ENCODE results near the gene SZT2. TPM values are rescaled to one million over a fixed set of nuclear protein-coding genes. Genes with fewer than 3 reads are reported as not detected.

Gene SZT2
- total RNA-seq, 2 experiments from 2014 or later = 66.6 to 74.3 TPM

- H3K36me3 Mint-ChIP-seq (ENCODE audit: low read depth) = peaks cover 4% of the 10 kb centered on the region
- no peak for DNase-seq
- H3K27ac Mint-ChIP-seq = no peak overlapping the region
- no peaks in the 10 kb centered on the region for H3K27me3 Mint-ChIP-seq
- no peaks in the 10 kb centered on the region for H3K9me3 Mint-ChIP-seq
- ChIA-PET CTCF (interaction anchor here (0.6 kb wide), 1 partner anchor 505 kb away, joined by 4 read pairs; no protein-coding TSS in a partner anchor), POLR2A (no interaction called here)
- peaks cover 28% of the 10 kb centered on the region for H3K4me1 Mint-ChIP-seq
- H3K4me3 Mint-ChIP-seq = no peak overlapping the region
These were observed 36.8 kb upstream of the SZT2 start for GRCh38 chr1:43352881-43353280.

GRCh38 chr1:43354471-43354870 lies 35.2 kb upstream of the SZT2 start:
- peaks cover 10% of the 10 kb centered on the region for H3K36me3 Mint-ChIP-seq (ENCODE audit: low read depth)
- H3K27ac Mint-ChIP-seq = no peak overlapping the region
- H3K27me3 Mint-ChIP-seq = no peaks in the 10 kb centered on the region
- DNase-seq = no peak
- POLR2A ChIA-PET = no interaction called here
- H3K9me3 Mint-ChIP-seq = no peaks in the 10 kb centered on the region
- CTCF ChIA-PET = interaction anchor here (0.6 to 1.9 kb wide), 4 partner anchors 14 to 135 kb away, joined by 3 to 5 read pairs (median 4); partner anchors contain the start of genes ELOVL1, MED8 and SZT2
- H3K4me3 Mint-ChIP-seq = no peak overlapping the region
- peaks cover 31% of the 10 kb centered on the region for H3K4me1 Mint-ChIP-seq

- Mint-ChIP-seq H3K4me3 (no peak overlapping the region), H3K27ac (no peak overlapping the region), H3K9me3 (no peaks in the 10 kb centered on the region), H3K36me3 (ENCODE audit: low read depth) (peaks cover 14% of the 10 kb centered on the region), H3K4me1 (peaks cover 31% of the 10 kb centered on the region), H3K27me3 (no peaks in the 10 kb centered on the region)
- POLR2A ChIA-PET = no interaction called here
- DNase-seq = no peak
- CTCF ChIA-PET = interaction anchor here (0.6 to 1.9 kb wide), 2 partner anchors 13 to 83 kb away, joined by 4 to 5 read pairs; partner anchors contain the start of gene ELOVL1
These were observed 34.8 kb upstream of the SZT2 start for GRCh38 chr1:43354936-43355335.

GRCh38 chr1:43357251-43357650 lies 32.4 kb upstream of the SZT2 start:
- ChIA-PET CTCF (interaction anchor here (0.7 to 1.5 kb wide), 2 partner anchors 17 to 116 kb away, joined by 3 to 9 read pairs; no protein-coding TSS in a partner anchor), POLR2A (no interaction called here)
- Mint-ChIP-seq H3K4me1 (peaks cover 52% of the 10 kb centered on the region), H3K36me3 (ENCODE audit: low read depth) (peaks cover 36% of the 10 kb centered on the region), H3K27me3 (no peaks in the 10 kb centered on the region), H3K27ac (no peak overlapping the region), H3K4me3 (peak overlapping the region; percentile 99), H3K9me3 (no peaks in the 10 kb centered on the region)
- DNase-seq = no peak

- POLR2A ChIA-PET = interaction anchor here (0.6 to 1.2 kb wide), 3 partner anchors 10 to 514 kb away, joined by 3 to 5 read pairs (median 3); partner anchors contain the start of gene ELOVL1
- Mint-ChIP-seq H3K27ac (peak overlapping the region; percentile 95), H3K4me3 (peak overlapping the region; percentile 99), H3K4me1 (peaks cover 51% of the 10 kb centered on the region), H3K27me3 (no peaks in the 10 kb centered on the region), H3K36me3 (ENCODE audit: low read depth) (peaks cover 45% of the 10 kb centered on the region), H3K9me3 (no peaks in the 10 kb centered on the region)
- CTCF ChIA-PET = interaction anchor here (0.5 to 1.5 kb wide), 4 partner anchors 9 to 38 kb away, joined by 3 to 5 read pairs (median 4); partner anchors contain the start of gene ELOVL1
- peak; percentile 26 for DNase-seq
These were observed 31.5 kb upstream of the SZT2 start for GRCh38 chr1:43358121-43358745.

- ChIA-PET POLR2A (interaction anchor here (0.6 to 1.2 kb wide), 3 partner anchors 9 to 515 kb away, joined by 3 to 5 read pairs (median 3); partner anchors contain the start of gene ELOVL1), CTCF (interaction anchor here (0.8 to 1.6 kb wide), 4 partner anchors 8 to 23 kb away, joined by 3 to 5 read pairs (median 3); partner anchors contain the start of gene ELOVL1)
- H3K27me3 Mint-ChIP-seq = no peaks in the 10 kb centered on the region
- peaks cover 49% of the 10 kb centered on the region for H3K36me3 Mint-ChIP-seq (ENCODE audit: low read depth)
- H3K27ac Mint-ChIP-seq = peak within 1 kb of the TSS; percentile 95
- DNase-seq = peak; percentile 100
- peaks cover 56% of the 10 kb centered on the region for H3K4me1 Mint-ChIP-seq
- peak within 1 kb of the TSS; percentile 99 for H3K4me3 Mint-ChIP-seq
- no peaks in the 10 kb centered on the region for H3K9me3 Mint-ChIP-seq
These were observed 30.7 kb upstream of the SZT2 start, which contains the start of gene CDC20 for GRCh38 chr1:43358746-43359693. TSS of gene CDC20 (plus strand) at chr1:43358981. CDS start at chr1:43359216, 235 bp downstream.

GRCh38 chr1:43359696-43360095 lies 30.0 kb upstream of the SZT2 start:
- Mint-ChIP-seq H3K4me3 (peak overlapping the region; percentile 99), H3K36me3 (ENCODE audit: low read depth) (peaks cover 55% of the 10 kb centered on the region), H3K4me1 (peaks cover 56% of the 10 kb centered on the region), H3K27me3 (no peaks in the 10 kb centered on the region), H3K27ac (peak overlapping the region; percentile 95), H3K9me3 (no peaks in the 10 kb centered on the region)
- ChIA-PET CTCF (interaction anchor here (0.9 to 1.6 kb wide), 2 partner anchors 9 to 18 kb away, joined by 3 read pairs; partner anchors contain the start of gene ELOVL1), POLR2A (interaction anchor here (0.7 to 1.2 kb wide), 2 partner anchors 9 to 120 kb away, joined by 3 read pairs; no protein-coding TSS in a partner anchor)
- no peak for DNase-seq

- Mint-ChIP-seq H3K9me3 (no peaks in the 10 kb centered on the region), H3K27me3 (no peaks in the 10 kb centered on the region), H3K4me3 (peak overlapping the region; percentile 99), H3K4me1 (peaks cover 64% of the 10 kb centered on the region), H3K36me3 (ENCODE audit: low read depth) (peaks cover 63% of the 10 kb centered on the region), H3K27ac (peak overlapping the region; percentile 51)
- POLR2A ChIA-PET = interaction anchor here (0.7 kb wide), 1 partner anchor 8 kb away, joined by 3 read pairs; no protein-coding TSS in a partner anchor
- CTCF ChIA-PET = interaction anchor here (0.5 to 1.6 kb wide), 4 partner anchors 8 to 18 kb away, joined by 3 read pairs; partner anchors contain the start of gene ELOVL1
- DNase-seq = no peak
These were observed 29.1 kb upstream of the SZT2 start for GRCh38 chr1:43360616-43361015.

- H3K4me3 Mint-ChIP-seq = no peak overlapping the region
- peak overlapping the region; percentile 19 for H3K27ac Mint-ChIP-seq
- peaks cover 65% of the 10 kb centered on the region for H3K4me1 Mint-ChIP-seq
- H3K27me3 Mint-ChIP-seq = no peaks in the 10 kb centered on the region
- ChIA-PET CTCF (no interaction called here), POLR2A (no interaction called here)
- peaks cover 71% of the 10 kb centered on the region for H3K36me3 Mint-ChIP-seq (ENCODE audit: low read depth)
- DNase-seq = no peak
- H3K9me3 Mint-ChIP-seq = no peaks in the 10 kb centered on the region
These were observed 26.3 kb upstream of the SZT2 start for GRCh38 chr1:43363283-43363934.

- H3K4me3 Mint-ChIP-seq = no peak overlapping the region
- DNase-seq = no peak
- H3K27ac Mint-ChIP-seq = peak overlapping the region; percentile 19
- H3K36me3 Mint-ChIP-seq (ENCODE audit: low read depth) = peaks cover 72% of the 10 kb centered on the region
- H3K4me1 Mint-ChIP-seq = peaks cover 71% of the 10 kb centered on the region
- POLR2A ChIA-PET = no interaction called here
- CTCF ChIA-PET = no interaction called here
- no peaks in the 10 kb centered on the region for H3K27me3 Mint-ChIP-seq
- H3K9me3 Mint-ChIP-seq = no peaks in the 10 kb centered on the region
These were observed 25.7 kb upstream of the SZT2 start for GRCh38 chr1:43363935-43364525.

GRCh38 chr1:43365678-43366077 lies 24.0 kb upstream of the SZT2 start:
- ChIA-PET CTCF (interaction anchor here (1.5 kb wide), 1 partner anchor 25 kb away, joined by 4 read pairs; the partner anchor contains the start of genes MED8 and SZT2), POLR2A (no interaction called here)
- no peaks in the 10 kb centered on the region for H3K9me3 Mint-ChIP-seq
- H3K27me3 Mint-ChIP-seq = no peaks in the 10 kb centered on the region
- no peak for DNase-seq
- peaks cover 59% of the 10 kb centered on the region for H3K36me3 Mint-ChIP-seq (ENCODE audit: low read depth)
- H3K4me1 Mint-ChIP-seq = peaks cover 61% of the 10 kb centered on the region
- H3K27ac Mint-ChIP-seq = peak overlapping the region; percentile 91
- peak overlapping the region; percentile 94 for H3K4me3 Mint-ChIP-seq

Data from activated CD4-positive, alpha-beta T cell treated with anti-CD3 and anti-CD28 coated beads, Interleukin-2, amount 10 ng/mL, durations not matched to agents 7 days and 5 days (primary cell).